ENCODE data around the gene MXRA7.
A peak's percentile ranks its signal among the peaks of the same experiment; 100 is the strongest.
"Not testable (repeated sequence)": the region's sequence is repeated elsewhere in the genome, so short reads cannot be mapped to it uniquely, and the experiment has no call there.

MXRA7 gene

DNA sequence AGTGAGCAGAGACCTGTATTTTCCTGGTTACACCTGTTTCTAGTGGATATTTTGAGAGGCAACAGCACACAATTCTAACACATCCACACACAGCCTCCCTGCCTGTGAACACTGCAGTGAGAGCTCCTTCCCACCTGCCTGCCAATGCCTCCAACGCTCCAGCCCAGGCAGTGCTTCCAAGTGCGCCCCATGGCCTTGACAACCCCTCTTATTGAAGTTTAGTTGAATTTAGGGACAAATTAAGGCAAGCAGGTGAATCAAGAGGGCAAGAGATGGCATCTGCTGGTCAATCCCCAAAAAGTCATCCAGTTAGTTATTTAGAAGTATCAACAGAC, 4.7 kb upstream of the MXRA7 start:
- H3K27ac ChIP-seq = peak overlapping the region; percentile 88
- CTCF ChIA-PET = interaction anchor here (0.6 kb wide), 1 partner anchor 29 kb away, joined by 4 read pairs; no protein-coding TSS in a partner anchor
- DNase-seq (ENCODE audit: low spot score) = no peak
- POLR2A ChIA-PET (ENCODE audit: low non-redundant PET) = no interaction called here
- TF ChIP-seq, protein P1, sequence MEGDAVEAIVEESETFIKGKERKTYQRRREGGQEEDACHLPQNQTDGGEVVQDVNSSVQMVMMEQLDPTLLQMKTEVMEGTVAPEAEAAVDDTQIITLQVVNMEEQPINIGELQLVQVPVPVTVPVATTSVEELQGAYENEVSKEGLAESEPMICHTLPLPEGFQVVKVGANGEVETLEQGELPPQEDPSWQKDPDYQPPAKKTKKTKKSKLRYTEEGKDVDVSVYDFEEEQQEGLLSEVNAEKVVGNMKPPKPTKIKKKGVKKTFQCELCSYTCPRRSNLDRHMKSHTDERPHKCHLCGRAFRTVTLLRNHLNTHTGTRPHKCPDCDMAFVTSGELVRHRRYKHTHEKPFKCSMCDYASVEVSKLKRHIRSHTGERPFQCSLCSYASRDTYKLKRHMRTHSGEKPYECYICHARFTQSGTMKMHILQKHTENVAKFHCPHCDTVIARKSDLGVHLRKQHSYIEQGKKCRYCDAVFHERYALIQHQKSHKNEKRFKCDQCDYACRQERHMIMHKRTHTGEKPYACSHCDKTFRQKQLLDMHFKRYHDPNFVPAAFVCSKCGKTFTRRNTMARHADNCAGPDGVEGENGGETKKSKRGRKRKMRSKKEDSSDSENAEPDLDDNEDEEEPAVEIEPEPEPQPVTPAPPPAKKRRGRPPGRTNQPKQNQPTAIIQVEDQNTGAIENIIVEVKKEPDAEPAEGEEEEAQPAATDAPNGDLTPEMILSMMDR (conservative IDR thresholded peaks at IDR 0.05; ENCODE audit: low read depth) = no peak

DNA sequence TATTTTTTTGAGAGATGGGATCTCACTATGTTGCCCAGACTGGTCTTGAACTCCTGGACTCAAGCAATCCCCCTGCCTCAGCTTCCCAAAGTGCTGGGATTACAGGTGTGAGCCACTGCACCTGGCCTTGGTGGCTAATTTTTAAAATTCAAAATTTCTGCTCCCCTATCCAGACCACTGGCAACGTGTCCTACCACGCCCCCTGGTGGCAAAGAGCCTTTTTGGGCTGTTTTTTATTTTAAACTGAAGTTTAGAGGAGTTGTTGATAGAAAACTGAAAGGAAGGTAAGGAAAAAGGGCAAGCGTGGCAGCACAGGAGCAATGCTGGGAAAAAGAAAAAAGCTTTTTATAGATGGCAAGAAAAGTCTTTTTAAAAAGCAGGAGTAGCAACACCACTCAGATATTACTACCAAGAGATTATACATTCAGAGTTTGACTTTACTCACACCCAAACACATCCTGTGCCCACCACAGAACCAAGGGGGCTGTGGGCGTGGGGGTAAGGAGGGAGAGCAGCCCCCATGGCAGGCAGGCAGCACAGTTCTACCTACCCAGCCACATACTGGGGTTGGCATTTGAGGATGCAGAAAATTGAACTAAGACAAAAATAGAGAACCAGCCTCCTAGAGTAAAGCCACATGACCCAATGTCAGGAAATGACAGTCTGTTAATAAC, 4.2 kb upstream of the MXRA7 start:
- peak overlapping the region; percentile 88 for H3K27ac ChIP-seq
- TF ChIP-seq, protein P1 (conservative IDR thresholded peaks at IDR 0.05; ENCODE audit: low read depth) = peak; percentile 90
- no peak for DNase-seq (ENCODE audit: low spot score)
- POLR2A ChIA-PET (ENCODE audit: low non-redundant PET) = no interaction called here
- CTCF ChIA-PET = interaction anchor here (0.6 kb wide), 2 partner anchors 28 to 318 kb away, joined by 3 to 4 read pairs; no protein-coding TSS in a partner anchor

DNA sequence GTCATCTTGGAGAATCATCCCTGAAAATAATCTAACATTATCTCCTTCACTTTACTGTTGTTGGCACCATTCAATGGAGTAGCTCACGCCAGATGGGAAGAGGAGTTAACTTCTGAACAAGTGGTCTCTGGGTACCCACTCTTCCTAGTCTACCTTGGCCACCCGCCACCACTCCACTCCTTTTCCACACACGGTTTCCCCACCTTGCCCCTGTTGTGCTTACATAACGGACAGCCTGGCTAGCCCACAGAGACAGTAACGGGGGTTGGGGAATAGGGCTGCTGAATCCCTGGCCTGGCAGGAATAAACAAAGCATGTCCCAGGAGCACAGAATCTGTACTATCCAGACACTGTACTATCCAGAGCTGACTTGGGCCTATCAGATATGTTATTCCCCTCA, 3.6 kb upstream of the MXRA7 start:
- CTCF ChIA-PET = interaction anchor here (0.5 to 0.8 kb wide), 4 partner anchors 44 to 317 kb away, joined by 3 to 6 read pairs (median 3); no protein-coding TSS in a partner anchor
- TF ChIP-seq, protein P1 (conservative IDR thresholded peaks at IDR 0.05; ENCODE audit: low read depth) = no peak
- POLR2A ChIA-PET (ENCODE audit: low non-redundant PET) = no interaction called here
- no peak for DNase-seq (ENCODE audit: low spot score)
- 0 out of 2 replicates have a peak overlapping the region, but pooled peaks have one; percentile 88 for H3K27ac ChIP-seq

DNA sequence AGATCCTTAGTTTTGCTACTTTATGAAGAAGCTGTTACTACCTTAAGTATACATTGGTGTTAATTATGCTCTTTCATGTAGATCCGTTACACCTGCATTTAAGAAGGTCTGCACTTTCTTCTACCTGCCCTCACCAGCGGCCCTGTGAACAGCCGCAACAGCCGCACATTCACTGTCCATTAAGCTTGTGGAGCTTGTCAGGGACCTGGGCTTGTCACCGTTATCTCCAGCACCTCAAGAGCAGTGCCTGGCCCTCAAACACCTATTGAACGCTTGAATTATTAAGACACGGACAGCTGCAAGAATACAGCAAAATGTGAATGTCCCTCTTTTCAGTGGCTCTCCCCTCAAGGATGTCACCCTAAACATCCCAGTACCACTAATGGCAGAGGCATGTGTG, 3.0 kb upstream of the MXRA7 start:
- H3K27ac ChIP-seq = no peak overlapping the region
- POLR2A ChIA-PET (ENCODE audit: low non-redundant PET) = no interaction called here
- CTCF ChIA-PET = interaction anchor here (0.5 to 0.8 kb wide), 4 partner anchors 43 to 91 kb away, joined by 3 to 6 read pairs (median 4); no protein-coding TSS in a partner anchor
- DNase-seq (ENCODE audit: low spot score) = no peak
- TF ChIP-seq, protein P1 (conservative IDR thresholded peaks at IDR 0.05; ENCODE audit: low read depth) = no peak

DNA sequence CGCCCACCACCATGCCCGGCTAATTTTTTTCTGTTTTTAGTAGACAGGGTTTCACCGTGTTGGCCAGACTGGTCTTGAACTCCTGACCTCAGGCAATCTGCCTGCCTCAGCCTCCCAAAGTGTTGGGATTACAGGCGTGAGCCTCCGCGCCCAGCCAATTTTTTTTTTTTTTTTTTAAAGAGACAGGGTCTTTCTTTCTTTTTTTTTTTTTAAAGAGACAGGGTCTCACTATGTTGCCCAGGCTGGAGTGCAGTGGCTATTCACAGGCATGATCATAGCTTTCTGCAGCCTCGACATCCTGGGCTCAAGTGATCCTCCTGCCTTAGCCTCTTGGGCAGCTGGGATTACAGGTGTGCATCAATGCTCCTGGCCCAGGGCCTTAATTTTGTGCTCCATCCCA, 1.6 kb upstream of the MXRA7 start:
- DNase-seq (ENCODE audit: low spot score); POLR2A ChIA-PET (ENCODE audit: low non-redundant PET): not testable (repeated sequence)
- H3K27ac ChIP-seq = peak overlapping the region; percentile 53
- CTCF ChIA-PET = interaction anchor here (1.2 kb wide), 2 partner anchors 15 to 189 kb away, joined by 5 to 6 read pairs; no protein-coding TSS in a partner anchor

DNA sequence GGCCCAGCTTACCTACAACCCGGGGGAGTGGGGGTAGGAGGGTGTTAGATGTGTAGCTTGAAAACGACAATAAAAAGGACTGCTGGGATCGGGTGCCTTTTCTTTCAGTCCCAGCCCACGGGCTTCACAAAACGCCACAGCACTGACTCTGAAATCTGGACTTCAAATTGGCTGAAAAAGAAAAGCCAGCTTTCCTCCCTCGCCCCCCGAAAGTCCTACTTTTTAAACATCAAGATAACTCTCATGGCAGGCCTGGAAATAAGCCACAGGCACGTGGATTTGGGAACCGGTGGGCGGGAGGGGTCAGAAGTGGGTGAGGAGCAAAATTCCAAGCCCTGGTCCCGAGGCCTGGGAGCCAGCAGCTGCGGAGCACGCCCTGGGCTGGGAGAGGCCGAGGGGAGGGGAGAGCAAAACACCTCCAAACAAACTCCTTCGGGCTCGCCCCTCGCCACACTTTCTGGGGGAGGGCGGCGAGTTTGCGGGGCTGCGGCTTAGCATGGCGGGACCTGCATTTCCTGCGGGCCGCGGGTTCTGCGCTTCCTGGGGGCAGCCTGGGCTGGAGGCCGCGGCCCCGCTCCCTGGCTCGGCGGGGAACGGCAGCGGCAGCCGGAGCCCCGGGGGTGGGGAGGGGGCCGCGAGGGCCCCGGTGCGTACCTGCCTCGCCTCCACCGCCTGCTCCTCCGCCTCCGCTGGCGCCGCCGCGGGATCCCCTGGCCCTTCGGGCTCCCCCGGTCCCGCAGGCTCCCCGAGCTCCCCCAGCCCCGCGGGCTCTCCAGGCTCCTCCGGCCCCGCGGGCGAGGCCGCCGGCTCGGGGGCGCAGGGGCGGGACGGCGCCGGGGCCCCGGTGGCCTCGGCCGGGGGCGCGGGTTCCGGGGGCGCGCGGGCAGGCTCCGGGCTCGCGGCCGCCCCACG, 558 bp downstream of the MXRA7 start:
- CTCF ChIA-PET = interaction anchor here (0.6 kb wide), 1 partner anchor 123 kb away, joined by 5 read pairs; no protein-coding TSS in a partner anchor
- POLR2A ChIA-PET (ENCODE audit: low non-redundant PET); DNase-seq (ENCODE audit: low spot score): not testable (repeated sequence)
- peak overlapping the region; percentile 87 for H3K27ac ChIP-seq

DNA sequence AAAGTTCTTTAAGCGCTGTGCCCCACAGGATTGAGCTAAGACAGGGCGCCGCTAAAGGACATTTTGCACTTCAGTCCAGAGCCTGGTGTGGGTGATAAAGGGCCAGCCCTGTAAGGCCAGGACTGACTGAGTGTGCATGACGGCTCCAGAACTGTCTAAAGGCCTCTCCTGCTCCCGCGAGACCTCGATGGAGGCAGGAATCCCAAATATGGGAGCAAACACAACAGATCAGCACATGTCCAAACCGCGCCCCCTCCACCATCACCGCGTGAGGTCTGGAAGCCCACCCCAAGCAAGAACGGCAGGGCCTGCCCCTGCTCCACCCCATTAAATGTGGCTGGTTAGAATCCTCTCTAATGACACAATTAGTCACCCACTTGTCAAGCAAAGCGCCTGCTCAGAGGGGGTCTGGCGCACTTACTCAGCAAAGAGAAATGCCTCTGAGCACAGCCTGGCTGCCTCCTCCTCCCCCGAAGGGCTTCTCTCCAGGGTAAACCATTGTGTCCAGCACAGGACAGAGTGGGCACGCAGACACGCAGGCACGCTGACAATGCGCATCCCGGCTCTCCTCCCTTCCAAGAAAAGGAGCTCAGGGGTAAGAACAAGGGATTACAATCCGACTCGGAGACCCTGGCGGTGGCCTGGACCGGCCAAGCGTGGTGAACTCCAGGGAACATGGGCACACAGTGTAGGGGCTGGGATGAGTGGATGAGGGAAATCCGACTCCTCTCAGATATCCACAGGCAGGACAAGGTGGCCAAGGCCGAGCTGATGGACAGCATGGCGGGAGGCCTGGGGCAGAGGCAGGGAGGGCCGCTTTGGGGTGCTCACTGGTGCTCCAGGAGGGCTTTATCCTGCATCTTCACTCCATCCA, 1.5 kb downstream of the MXRA7 start:
- CTCF ChIA-PET = interaction anchor here (0.5 kb wide), 1 partner anchor 199 kb away, joined by 3 read pairs; no protein-coding TSS in a partner anchor
- TF ChIP-seq, protein P1 (conservative IDR thresholded peaks at IDR 0.05; ENCODE audit: low read depth) = no peak
- H3K27ac ChIP-seq = peak overlapping the region; percentile 87
- POLR2A ChIA-PET (ENCODE audit: low non-redundant PET) = no interaction called here
- DNase-seq (ENCODE audit: low spot score) = no peak
